Spleen (tissue), 7 donors: Measurements from ENCODE around the gene CUL9.

Source experiments
- POLR2A ChIP-seq, 3 donors: fragments of 450-650 bp; IDR thresholded peaks; one replicate each; pipeline ENCODE4 v1.5.1; 2017; ENCODE audit warnings: antibody characterized with exemption in 3 of 3, mild to moderate bottlenecking in 1 of 3
- POLR2AphosphoS5 ChIP-seq, 3 donors: sonication (generic); formaldehyde crosslinking; IDR thresholded peaks; one replicate each; pipeline ENCODE4 v1.5.1; 2017; ENCODE audit warnings: antibody characterized with exemption in 3 of 3
- TF ChIP-seq, protein P1 (sequence below), 11 experiments: fragments of 200-600 bp in 7 of 11; fragments of 450-650 bp in 4 of 11; sonication (generic) in 4 of 11; IDR thresholded peaks in 8 of 11; conservative IDR thresholded peaks in 3 of 11; 1 replicate in 7 of 11; 2 replicates in 4 of 11; pipeline versions ENCODE4 v1.4.0 to v1.8.0; 2016 to 2021; ENCODE audit warnings: antibody characterized with exemption in 11 of 11, inconsistent platforms in 4 of 11, mild to moderate bottlenecking in 1 of 11
- donor health status: DM: no; HTN: no; CAD: no; lungs with moderate emphysema.
- donor health status: DM: no; HTN: no; CAD: no.
- donor health status: DM: no; HTN: no; CAD: no.

DNA sequence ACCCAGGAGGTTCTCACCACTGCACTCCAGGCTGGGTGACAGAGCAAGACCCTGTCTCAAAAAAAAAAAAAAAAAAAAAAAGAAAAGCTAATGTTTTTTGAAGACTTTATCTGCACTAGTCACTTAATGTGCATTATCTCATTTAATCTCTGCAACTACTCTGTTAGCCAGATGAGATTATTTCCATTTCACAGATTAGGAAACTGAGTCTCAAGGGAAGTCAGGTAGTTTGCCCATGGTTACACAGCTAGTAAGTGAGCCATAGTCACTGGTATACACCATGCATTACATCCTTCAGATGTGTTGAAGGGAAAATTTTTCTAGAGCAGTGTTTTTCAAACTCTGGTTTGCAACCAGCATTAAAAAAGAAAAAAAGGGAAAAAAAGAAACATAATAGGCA is 18.1 kb upstream of the CUL9 start:
- TF ChIP-seq, protein P1, sequence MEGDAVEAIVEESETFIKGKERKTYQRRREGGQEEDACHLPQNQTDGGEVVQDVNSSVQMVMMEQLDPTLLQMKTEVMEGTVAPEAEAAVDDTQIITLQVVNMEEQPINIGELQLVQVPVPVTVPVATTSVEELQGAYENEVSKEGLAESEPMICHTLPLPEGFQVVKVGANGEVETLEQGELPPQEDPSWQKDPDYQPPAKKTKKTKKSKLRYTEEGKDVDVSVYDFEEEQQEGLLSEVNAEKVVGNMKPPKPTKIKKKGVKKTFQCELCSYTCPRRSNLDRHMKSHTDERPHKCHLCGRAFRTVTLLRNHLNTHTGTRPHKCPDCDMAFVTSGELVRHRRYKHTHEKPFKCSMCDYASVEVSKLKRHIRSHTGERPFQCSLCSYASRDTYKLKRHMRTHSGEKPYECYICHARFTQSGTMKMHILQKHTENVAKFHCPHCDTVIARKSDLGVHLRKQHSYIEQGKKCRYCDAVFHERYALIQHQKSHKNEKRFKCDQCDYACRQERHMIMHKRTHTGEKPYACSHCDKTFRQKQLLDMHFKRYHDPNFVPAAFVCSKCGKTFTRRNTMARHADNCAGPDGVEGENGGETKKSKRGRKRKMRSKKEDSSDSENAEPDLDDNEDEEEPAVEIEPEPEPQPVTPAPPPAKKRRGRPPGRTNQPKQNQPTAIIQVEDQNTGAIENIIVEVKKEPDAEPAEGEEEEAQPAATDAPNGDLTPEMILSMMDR (IDR thresholded peaks at IDR 0.05 in 8 of 11, conservative IDR thresholded peaks at IDR 0.05 in 3 of 11), result no peak
- no peak for TF ChIP-seq POLR2A (IDR thresholded peaks at IDR 0.05)
- TF ChIP-seq POLR2AphosphoS5 (IDR thresholded peaks at IDR 0.05), result no peak
